Measurements from ENCODE around the gene FLAD1.
"Not testable (repeated sequence)": the region's sequence is repeated elsewhere in the genome, so short reads cannot be mapped to it uniquely, and the experiment has no call there.

FLAD1 gene

DNA sequence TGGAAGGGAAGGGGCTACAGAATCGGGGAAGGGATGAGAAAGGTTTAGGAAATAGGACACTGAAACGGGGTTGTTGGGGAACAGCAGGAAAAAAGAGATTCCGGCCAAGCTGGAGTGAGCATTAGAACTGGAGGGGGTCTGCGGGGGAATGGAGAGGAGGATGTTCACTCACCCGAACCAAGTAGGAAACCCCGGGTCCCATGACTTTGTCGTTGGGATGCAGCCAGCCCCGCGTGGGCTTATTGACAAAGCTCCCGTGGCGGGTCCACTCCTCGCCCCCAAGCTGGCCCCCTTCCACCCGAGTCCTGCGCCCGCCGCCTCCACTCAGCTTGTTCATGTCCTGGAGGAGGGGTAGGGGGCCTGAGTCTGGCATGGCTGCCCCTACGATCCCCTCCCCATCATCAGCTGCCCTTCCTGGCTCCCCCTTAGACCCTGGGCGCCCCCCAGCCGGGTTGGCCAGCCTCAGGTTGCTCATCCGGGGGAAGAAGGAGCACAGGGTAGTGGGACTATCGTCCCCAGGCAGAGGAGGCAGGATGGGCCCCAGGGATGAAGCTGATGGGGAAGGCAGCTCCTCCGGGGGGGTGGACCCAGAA is 13.2 kb upstream of the FLAD1 start:
- no peak for DNase-seq

DNA sequence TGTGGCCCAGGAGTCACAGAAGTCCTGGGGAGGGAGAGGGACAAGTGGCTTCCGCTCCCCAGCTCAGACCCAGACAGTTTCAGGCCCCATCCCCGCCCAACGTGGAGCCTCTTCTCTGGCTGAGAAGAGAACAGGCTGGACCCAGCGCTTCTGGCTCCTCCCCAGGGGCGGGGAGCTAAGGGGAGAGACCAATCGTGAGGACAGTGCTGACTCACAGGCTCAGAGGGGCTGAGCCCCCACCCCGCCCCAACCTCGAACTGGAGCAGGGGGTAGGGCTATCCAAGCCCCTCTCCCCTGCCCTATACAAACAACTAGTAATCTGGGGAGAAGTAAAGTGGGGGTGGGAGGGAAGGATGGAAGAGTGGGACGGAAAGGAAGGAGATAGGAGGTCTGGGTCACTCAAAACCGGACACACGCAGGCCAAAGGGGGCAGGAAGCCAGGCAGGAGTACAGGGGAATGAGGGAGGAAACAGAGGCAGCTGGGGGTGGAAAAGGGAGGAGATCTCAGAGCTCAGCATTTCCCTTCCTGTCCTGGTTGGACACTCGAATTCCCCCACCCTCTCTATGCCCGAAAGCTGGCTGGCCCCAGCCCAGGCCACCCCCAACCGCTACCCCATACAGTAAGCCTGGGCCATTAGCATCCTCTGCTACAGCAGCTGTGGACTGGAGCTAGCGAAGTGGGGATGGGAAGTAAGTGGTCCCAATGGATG is 12.4 kb upstream of the FLAD1 start, which contains the start of gene SHC1:
Gene SHC1 (minus strand): TSS at position 117 of the 710 bp plus-strand sequence. CDS start 221 bp downstream, outside the sequence.
- peak; percentile 70 for DNase-seq

DNA sequence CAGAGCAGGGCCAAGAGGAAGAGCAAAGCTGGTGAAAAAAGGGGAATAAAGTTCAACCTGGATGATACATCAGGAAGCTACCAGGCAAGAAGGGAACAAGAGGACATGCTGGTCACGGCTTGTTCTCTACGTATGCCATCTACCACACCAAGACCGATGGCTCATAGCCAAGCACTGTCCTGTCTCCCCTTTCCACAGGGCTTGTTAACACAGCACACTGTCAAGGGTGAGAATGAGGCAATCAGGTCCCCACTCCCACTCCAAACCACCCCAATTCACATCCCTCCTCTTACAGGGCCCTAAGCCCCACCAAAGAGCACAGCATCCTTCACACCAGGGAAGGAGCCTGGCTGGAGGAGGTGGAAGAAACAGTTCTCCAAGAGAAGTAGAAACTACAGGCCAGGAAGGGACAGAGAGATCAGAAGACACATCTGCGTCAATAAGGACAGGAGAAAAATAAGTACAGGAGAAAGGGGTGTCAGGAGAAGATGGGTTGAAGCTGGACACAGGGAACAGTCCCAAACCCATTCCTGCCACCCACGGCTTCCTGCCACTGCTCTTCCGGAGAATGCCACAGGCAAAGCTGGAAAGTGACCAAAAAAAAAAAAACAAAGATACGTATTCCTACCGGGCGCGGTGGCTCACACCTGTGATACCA is 11.7 kb upstream of the FLAD1 start:
- no peak for DNase-seq

DNA sequence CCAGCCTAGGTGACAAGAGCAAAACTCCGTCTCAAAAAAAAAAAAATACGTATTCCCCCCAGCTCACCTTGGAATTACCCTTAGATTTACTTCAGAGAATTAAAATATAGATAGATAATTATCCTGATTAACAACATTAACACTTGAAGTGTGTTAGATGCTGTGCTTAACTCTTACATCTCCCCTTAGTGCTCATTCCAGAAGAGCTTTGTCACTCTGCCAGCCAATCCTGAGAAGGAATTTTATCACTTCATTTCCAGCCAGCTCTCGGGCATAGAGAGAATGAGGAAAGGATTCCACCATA is 11.0 kb upstream of the FLAD1 start:
- no peak for DNase-seq

DNA sequence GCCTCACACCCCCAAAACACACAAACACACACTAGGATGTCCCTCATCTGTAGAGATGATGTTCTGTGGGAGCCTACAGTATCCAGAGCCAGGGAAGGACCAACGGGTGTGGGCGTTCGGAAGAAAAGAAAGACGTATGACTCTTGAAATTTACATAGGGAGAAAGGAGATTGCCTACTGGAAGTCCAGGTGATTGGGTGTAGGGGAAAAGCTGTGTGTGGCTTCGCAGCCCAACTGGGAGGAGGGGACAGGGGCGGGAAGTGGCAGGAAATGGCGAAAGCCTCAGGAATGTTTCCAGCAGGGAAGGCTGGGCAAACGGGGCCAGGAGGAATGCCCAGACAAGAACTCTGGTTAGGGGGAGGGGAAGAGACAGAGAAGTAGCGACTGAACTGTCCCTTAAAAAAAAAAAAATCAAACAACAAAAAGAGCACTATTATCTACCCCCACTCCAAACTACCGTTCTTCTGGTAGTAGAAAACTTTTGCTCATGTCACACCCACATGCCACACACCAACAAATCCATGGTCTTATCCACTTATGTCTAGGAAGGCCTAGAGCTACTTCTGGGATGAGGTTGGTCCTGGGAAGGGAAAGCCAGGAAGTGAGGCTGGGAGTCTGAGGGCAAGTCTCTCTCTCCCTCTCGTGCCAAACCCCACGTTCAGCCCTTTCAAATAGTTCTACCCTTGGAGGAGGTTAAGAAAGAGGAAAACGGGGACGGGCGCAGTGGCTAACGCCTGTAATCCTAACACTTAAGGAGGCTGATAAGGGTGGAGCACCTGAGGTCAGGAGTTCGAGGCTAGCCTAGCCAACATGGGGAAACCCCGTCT is 10.4 kb upstream of the FLAD1 start:
- DNase-seq: no peak

DNA sequence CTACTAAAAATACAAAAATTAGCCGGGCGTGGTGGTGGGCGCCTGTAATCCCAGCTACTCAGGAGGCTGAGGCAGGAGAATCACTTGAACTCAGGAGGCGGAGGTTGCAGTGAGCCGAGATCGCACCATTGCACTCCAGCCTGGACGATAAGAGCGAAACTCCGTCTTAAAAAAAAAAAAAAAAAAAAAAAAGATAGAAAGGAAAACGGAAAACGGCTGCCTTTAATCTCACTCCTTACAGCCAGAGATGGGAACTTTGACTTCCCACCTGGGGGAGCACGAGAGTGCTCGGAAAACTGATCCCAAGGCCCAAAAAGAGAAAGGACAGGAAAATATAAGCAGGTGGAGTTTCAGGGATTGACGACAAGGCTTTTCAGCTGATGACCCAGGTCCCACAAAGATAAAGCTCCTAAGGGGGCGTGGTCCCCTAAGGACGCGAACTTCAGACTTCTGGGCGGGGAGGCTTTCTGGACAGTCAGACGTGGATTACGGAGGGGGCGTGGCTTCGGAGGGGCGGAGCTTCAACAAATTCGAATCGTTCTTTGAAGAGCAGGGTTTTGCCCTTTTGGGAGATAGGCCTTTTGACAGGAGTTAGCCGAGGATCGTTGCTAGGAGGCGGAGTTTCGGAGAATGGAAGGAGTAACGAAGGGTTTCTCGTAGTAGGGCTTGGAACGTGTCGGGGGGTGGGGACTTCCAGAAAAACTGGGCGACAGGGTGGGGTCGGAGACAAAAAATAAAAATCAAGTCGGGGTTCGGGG is 9.6 kb upstream of the FLAD1 start:
- DNase-seq: peak; percentile 81

DNA sequence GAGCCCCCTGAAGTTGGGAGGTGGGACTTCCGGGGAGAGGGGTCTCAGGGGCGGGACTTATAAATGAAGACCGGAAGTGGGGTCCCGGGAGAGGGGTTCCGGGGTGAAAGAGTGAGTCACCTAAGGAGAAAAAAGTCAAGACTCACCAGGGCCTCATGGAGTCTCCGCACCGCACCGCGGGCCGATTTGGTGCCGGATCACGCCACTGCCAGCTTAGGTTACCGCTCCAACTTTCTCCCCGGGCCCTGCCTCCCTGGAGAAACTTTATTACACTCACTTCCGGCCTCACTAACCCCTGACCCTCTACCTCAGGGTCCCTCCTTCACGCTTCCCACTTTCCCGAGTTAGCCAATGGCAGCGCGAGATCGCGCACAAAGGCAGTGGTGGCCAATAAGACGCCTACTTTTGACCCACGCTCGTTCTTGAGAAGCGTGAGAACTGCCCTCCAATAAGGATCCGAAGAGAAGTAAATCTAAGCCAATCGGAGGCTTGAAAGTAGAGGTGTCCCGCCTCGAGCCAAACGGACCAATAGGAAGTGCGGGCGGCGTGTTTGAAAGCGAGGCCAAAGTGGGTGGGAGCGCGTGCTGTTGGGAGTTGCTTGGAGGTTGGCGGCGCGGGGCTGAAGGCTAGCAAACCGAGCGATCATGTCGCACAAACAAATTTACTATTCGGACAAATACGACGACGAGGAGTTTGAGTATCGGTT is 8.9 kb upstream of the FLAD1 start, which contains the start of gene CKS1B:
Gene CKS1B (plus strand): TSS at position 580 of the 706 bp plus-strand sequence. CDS start 65 bp downstream, at position 645.
- DNase-seq: peak; percentile 99

DNA sequence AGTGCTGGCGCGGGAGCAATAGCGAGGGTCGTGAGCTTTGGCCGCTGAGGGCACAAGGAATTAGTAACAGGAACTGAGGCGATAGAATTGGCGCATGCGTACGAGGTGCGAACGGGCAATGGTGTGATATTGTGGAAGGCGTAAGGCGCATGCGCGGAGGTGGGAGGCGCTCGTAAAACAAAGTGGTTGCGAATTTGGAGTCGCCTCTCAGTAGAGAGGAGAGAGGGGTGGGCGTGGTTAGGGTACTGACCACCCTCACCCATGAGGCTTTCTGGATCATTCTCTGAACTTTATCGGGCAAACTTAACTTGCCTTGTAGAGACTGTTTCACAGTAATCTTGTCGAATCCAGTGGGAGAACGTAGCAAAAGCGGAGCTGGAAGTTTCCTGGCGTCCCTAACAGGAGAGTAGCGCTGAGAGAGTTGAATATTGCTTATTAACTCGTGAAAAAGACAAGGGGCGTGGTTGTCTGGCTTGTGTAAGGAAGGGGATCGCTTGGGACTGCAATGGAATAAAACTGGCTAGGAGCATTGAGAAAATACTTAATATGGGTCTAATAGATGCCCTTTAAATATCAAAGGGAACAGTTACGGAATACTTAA is 8.2 kb upstream of the FLAD1 start:
- peak; percentile 93 for DNase-seq

DNA sequence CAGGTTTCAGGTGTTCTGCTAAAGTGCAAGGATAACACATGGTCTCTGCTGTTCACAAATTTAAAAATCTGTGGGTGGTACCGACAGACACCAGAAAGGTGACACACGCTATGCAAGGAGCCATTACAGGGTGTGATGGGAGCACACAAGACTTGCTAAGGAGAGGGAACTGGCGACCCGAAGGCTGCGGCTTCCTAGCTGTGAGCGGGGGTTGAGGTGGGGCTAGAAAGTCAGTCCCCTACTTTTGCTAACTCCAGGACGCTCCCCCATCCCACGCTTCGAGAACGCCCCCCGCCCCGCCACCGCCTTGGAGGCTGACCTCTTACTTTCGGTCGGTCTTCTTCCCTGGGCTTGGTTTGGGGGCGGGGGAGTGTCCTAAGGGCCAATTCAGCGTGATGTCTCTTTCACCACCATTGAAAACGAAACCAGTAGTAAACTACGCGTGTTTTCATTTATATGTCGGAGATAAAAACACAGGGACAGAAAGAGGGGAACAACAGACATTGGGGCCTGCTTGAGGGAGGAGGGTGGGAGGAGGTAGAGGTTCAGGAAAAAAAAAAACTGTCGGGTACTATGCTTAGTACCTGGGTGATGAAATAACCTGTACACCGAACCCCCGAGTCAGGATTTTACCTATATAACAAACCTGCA is 7.6 kb upstream of the FLAD1 start:
- no peak for DNase-seq

DNA sequence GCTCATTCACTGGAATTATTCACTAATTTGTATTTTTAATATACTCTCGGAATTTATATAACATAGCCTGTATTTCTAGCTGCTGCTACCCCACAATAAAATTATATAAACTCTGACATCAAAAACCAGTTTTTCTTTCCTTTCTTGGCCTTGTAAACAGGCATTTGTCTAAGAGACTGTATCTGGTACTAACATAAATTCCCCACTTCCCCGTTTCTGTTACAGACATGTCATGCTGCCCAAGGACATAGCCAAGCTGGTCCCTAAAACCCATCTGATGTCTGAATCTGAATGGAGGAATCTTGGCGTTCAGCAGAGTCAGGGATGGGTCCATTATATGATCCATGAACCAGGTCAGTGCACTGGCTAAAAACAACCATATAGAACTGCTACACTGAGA is 5.4 kb upstream of the FLAD1 start:
- DNase-seq: not testable (repeated sequence)

DNA sequence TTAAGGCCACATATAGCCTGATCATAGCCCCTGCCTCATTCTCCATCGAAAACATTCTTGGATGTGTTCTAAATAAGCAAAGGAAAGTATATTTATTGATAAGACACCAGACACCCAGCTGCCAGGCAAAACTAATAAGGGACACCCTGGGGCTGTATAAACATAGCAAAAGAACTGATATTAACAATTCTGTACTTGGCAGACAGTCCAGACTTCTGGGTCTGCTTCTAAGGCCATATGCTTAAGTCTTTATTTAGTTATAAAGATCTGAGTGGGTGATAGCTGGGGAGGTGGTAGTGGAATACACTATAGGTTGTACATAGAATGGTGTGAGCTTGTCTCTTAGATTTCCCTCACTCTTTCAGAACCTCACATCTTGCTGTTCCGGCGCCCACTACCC is 4.8 kb upstream of the FLAD1 start:
- no peak for DNase-seq

DNA sequence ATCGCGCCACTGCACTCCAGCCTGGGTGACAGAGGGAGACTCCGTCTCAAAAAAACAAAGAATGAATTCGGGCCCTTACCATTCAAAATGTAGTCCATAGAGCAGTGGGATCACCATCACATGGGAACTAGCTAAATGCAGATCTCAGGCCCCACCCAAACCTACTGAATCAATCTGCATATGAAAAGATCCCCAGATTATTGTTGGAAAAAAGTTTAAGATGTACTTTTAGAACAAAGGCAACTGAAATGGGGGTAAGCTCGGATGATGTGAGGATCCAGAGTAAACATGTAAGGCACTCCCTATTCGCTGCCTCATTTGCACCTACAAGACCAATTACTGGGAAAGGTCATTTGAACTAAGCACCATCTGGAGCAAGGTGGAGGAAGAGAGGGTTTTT is 803 bp upstream of the FLAD1 start:
- DNase-seq: no peak

DNA sequence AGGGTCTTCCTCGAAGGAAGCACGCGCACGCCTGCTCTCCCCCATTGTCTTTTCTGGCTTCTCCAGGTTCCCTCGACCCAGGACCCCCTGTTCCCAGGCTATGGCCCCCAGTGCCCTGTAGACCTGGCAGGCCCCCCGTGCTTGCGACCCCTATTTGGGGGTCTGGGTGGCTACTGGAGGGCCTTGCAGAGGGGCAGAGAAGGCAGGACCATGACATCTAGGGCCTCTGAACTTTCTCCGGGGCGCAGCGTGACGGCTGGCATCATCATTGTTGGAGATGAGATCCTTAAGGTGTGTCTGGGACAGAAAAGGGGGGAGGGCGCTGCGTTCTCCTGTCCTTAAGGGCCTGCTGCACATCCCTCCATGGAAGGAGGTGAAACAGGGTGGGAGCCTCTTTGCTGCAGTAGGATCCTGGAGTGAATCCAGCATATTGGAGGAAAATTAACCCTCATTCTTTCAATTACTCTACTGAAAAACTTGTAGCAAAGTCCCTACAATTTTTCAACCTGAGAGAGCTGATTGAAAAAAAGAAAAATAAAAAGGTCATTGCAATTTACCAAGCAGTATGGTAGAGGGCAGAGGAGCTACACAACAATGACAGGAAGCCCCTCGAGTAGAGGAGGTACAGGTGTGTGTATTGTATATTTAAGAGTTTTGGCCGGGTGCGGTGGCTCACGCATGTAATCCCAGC is 777 bp downstream of the FLAD1 start:
- DNase-seq: no peak

DNA sequence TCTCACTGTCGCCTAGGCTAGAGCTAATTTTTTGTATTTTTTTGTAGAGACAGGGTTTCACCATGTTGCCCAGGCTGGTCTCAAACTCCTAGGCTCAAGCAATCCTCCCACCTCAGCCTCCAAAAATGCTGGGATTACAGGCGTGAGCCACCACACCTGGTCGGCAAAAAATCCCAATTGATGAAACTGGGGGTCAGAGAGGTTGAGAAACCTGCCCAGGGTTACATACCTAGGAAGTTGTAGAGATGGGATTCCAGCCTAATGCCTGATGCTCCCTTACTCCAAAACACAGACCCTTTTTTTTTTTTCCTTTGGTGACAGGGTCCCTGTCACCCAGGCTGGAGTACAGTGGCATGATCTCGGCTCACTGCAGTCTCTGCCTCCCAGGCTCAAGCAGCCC is 3.6 kb downstream of the FLAD1 start:
- not testable (repeated sequence) for DNase-seq

DNA sequence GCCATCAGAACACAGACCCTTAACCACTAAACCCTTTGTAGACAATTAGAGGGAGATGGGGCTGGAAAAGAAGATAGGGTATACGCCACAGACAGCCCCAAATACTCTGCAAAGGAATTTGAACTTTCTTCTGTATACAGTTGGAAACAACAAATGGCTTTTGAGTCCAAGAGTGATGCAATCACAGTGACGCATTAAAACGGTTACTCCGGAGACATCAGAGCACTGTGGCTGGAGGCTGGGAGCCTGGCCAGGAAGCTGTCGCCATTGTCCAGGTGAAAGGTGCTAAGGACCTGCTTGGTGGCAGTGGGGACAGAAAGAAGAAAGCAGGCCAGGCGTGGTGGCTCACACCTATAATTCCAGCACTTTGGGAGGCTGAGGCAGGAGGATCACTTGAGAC is 4.2 kb downstream of the FLAD1 start:
- DNase-seq: no peak

DNA sequence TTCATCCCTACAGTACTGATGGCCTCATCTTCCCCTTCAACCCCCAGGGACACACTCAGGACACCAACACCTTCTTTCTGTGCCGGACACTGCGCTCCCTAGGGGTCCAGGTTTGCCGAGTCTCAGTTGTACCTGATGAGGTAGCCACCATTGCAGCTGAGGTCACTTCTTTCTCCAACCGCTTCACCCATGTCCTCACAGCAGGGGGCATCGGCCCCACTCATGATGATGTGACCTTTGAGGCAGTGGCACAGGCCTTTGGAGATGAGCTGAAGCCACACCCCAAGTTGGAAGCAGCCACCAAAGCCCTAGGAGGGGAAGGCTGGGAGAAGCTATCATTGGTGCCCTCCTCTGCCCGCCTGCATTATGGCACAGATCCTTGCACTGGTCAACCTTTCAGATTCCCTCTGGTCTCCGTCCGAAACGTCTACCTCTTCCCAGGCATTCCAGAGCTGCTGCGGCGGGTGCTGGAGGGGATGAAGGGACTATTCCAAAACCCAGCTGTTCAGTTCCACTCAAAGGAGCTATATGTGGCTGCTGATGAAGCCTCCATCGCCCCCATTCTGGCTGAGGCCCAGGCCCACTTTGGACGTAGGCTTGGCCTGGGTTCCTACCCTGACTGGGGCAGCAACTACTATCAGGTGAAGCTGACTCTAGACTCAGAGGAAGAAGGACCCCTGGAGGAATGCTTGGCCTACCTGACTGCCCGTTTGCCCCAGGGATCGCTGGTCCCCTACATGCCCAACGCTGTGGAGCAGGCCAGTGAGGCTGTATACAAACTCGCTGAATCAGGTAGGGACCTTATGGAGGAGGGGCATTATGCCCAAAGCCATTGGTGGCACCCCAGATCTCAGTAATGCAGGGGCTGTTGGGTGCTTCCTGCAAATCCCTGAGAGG is 5.2 kb downstream of the FLAD1 start:
- no peak for DNase-seq

DNA sequence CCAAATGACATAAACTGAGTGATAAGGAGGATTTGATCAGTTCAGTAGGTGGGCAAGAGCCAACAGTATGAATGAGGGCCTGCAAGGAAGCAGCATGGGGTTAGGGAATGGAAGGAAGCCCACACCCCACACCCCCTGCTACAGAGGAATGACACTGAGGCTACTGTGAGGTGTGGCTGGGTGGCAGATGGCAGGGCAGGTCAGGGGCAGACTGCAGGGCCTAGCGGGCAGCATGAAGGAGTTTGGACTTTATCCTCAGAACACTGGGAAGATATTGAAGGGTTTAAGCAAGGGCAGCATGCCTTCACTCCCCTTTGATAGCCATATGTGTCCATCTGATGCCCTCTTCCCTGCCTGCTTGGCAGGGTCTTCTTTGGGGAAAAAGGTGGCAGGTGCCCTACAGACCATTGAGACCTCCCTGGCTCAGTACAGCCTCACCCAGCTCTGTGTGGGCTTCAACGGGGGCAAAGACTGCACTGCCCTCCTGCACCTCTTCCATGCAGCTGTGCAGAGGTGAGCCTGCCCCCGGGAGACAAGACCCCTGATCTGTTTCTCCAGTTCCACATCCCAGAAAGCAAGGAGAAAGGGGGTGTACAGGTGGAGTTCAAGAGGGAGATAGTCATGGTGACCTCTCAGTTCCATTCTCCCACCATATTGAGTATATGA is 6.2 kb downstream of the FLAD1 start:
- no peak for DNase-seq

DNA sequence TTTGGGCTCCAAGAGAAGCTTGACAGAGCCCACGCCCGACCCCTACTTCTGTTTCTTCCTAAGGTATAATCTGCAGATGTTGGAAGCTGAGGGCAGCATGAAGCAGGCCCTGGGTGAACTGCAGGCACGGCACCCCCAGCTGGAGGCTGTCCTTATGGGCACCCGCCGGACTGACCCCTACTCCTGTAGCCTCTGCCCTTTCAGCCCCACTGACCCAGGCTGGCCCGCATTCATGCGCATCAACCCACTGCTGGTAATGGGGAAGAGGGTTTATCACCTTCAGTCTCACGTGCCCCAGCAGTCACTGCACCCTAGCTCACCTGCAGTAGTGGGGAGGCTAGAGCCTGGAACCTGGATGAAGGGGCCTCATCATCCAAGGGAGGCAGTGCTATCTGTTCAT is 7.1 kb downstream of the FLAD1 start:
- DNase-seq: no peak
